ENCODE data around the gene ZNF384.

DNA sequence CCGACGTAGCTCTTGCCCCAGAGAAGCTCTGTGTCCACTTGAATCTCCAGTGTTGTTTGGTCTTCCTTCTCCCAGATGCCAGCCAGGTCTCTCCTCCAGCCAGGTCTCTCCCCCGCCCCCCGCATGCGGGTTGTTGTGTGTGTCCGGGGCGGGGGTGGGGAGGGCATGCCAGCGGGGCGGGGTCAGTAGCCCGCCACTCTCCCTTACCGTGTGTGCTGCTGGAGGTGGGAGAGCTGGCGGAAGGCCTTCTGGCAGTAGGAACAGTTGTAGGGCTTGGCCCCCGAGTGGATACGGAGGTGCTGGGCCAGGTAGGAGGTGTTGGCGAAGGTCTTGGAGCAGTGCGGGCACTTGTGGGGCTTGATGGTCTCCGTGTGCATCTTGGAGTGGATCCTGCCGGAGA lies 17.0 kb downstream of the ZNF384 start:
- TF ChIP-seq, protein P1, sequence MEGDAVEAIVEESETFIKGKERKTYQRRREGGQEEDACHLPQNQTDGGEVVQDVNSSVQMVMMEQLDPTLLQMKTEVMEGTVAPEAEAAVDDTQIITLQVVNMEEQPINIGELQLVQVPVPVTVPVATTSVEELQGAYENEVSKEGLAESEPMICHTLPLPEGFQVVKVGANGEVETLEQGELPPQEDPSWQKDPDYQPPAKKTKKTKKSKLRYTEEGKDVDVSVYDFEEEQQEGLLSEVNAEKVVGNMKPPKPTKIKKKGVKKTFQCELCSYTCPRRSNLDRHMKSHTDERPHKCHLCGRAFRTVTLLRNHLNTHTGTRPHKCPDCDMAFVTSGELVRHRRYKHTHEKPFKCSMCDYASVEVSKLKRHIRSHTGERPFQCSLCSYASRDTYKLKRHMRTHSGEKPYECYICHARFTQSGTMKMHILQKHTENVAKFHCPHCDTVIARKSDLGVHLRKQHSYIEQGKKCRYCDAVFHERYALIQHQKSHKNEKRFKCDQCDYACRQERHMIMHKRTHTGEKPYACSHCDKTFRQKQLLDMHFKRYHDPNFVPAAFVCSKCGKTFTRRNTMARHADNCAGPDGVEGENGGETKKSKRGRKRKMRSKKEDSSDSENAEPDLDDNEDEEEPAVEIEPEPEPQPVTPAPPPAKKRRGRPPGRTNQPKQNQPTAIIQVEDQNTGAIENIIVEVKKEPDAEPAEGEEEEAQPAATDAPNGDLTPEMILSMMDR (IDR thresholded peaks at IDR 0.05; ENCODE audit: low read depth, low read length, missing input control), result no peak
- TF ChIP-seq YY1 (IDR thresholded peaks at IDR 0.05) (no peak), TAF1 (conservative IDR thresholded peaks at IDR 0.05) (no peak), FOXA1 (IDR thresholded peaks at IDR 0.05) (no peak), EGR1 (IDR thresholded peaks at IDR 0.05; ENCODE audit: low read depth in 2 of 2) (no peak), RAD21 (IDR thresholded peaks at IDR 0.05) (no peak)
- TF ChIP-seq, protein P2, sequence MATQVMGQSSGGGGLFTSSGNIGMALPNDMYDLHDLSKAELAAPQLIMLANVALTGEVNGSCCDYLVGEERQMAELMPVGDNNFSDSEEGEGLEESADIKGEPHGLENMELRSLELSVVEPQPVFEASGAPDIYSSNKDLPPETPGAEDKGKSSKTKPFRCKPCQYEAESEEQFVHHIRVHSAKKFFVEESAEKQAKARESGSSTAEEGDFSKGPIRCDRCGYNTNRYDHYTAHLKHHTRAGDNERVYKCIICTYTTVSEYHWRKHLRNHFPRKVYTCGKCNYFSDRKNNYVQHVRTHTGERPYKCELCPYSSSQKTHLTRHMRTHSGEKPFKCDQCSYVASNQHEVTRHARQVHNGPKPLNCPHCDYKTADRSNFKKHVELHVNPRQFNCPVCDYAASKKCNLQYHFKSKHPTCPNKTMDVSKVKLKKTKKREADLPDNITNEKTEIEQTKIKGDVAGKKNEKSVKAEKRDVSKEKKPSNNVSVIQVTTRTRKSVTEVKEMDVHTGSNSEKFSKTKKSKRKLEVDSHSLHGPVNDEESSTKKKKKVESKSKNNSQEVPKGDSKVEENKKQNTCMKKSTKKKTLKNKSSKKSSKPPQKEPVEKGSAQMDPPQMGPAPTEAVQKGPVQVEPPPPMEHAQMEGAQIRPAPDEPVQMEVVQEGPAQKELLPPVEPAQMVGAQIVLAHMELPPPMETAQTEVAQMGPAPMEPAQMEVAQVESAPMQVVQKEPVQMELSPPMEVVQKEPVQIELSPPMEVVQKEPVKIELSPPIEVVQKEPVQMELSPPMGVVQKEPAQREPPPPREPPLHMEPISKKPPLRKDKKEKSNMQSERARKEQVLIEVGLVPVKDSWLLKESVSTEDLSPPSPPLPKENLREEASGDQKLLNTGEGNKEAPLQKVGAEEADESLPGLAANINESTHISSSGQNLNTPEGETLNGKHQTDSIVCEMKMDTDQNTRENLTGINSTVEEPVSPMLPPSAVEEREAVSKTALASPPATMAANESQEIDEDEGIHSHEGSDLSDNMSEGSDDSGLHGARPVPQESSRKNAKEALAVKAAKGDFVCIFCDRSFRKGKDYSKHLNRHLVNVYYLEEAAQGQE (IDR thresholded peaks at IDR 0.05), result no peak
- TF ChIP-seq, protein P3, sequence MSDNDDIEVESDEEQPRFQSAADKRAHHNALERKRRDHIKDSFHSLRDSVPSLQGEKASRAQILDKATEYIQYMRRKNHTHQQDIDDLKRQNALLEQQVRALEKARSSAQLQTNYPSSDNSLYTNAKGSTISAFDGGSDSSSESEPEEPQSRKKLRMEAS (IDR thresholded peaks at IDR 0.05), result no peak

All from liver (tissue), 3 donors.